Vagina (tissue), 2 donors: ENCODE results near the gene SLC35D2.
A peak's percentile ranks its signal among the peaks of the same experiment; 100 is the strongest.

Experiments used
- CTCF ChIP-seq, 3 experiments: fragments of 450-650 bp in 2 of 3; fragments of 200-600 bp in 1 of 3; sonication (generic) in 1 of 3; IDR thresholded peaks; one replicate each; pipeline ENCODE4 v1.5.1; 2017 to 2019; ENCODE audit warnings: antibody characterized with exemption in 3 of 3, mild to moderate bottlenecking in 2 of 3, moderate library complexity in 2 of 3
- POLR2AphosphoS5 ChIP-seq, 2 donors: sonication (generic); formaldehyde crosslinking; IDR thresholded peaks; one replicate each; pipeline ENCODE4 v1.9.0; 2017; ENCODE audit warnings: antibody characterized with exemption in 2 of 2, mild to moderate bottlenecking in 2 of 2, low read depth in 1 of 2; ENCODE audit not compliant: insufficient read depth in 1 of 2

- TF ChIP-seq CTCF (IDR thresholded peaks at IDR 0.05): no peak
- peak in 1 of 2 donors; percentile 31 for TF ChIP-seq POLR2AphosphoS5 (IDR thresholded peaks at IDR 0.05; ENCODE audit: insufficient read depth in 1 of 2, low read depth in 1 of 2)
These were observed at the start of gene SLC35D2 for GRCh38 chr9:96383165-96383942.
